Choroid plexus epithelial cell (primary cell): ENCODE data around the gene STAB1.

Experiments
- DNase-seq: peaks from one replicate; pipeline ENCODE4 v3.0.0-alpha.2; 2010; ENCODE audit warnings: low read depth
- H3K4me3 ChIP-seq: 2 replicates; pipeline ENCODE4 v1.5.1; 2011; ENCODE audit warnings: low read depth, mild to moderate bottlenecking, control low read depth, low read length, moderate library complexity
- CTCF ChIP-seq: conservative IDR thresholded peaks from 2 replicates; pipeline ENCODE4 v1.5.1; 2011; ENCODE audit warnings: low read depth, mild to moderate bottlenecking, control low read depth, inconsistent platforms, low read length, moderate library complexity

Gene STAB1

DNA sequence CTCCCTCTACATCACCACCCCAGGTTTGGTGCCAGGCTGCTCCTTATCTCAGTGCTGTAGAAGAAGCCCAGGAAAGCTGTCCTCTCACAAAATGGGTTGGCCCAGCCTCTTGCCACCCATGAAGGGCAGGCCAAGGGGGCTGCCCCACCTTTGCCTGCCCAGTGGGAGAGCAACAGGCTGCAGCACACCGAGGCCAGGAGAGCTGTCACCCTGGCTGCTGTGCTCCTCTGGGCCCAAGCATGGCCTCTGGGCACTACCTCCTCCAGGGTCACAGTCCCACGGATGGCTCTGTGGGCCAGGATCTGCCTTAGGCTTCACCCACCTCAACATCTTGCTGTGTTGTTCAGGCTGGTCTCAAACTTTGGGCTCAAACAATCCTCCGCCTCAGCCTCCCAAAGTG lies 6.4 kb upstream of the STAB1 start:
- DNase-seq, result no peak
- no peak overlapping the region for H3K4me3 ChIP-seq
- no peak for TF ChIP-seq CTCF

DNA sequence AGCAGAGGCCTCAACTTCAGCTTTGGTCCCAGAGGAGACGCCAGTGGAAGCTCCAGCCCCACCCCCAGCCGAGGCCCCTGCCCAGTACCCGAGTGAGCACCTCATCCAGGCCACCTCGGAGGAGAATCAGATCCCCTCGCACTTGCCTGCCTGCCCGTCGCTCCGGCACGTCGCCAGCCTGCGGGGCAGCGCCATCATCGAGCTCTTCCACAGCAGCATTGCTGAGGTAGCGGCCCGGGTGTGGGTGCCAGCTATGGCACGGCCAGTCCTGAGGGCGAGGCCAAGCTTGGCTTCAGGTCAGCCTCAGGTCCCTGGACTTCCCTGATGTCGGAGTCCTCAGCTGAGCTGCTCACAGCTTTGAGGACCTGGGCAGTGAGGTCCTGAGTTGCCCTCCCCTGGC lies 5.7 kb upstream of the STAB1 start:
- no peak for TF ChIP-seq CTCF
- no peak for DNase-seq
- no peak overlapping the region for H3K4me3 ChIP-seq

DNA sequence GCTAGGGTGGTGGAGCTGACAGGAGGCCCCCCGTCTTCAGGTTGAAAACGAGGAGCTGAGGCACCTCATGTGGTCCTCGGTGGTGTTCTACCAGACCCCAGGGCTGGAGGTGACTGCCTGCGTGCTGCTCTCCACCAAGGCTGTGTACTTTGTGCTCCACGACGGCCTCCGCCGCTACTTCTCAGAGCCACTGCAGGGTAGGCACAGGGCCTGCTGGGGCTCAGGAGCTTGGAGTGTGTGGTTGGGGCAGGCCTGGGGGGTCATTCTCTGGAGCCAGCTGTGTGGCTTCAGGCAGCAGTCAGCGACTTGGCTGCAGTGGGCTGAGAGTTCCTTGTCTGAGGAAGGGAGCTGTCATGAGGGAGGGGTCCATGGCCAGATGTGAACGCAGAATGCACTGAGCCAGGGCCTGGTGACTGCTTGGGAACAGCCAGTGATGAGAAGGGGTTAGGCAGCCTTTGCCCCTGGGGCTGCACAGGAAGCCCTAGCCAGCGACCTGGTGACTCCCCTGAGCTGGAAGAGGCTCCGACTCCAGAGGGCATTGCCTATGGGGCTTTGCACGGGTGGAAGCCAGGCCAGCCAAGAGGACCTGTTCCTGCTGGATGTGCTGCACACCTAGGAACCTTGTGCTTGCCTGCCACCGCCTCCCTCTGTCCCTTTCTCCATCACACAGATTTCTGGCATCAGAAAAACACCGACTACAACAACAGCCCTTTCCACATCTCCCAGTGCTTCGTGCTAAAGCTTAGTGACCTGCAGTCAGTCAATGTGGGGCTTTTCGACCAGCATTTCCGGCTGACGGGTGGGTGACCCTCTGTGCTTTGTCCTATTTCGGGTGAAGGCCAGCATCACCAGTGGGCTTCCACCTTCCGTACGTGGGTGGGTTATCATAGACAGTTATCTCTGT lies 4.9 kb upstream of the STAB1 start:
- no peak for DNase-seq
- no peak overlapping the region for H3K4me3 ChIP-seq
- no peak for TF ChIP-seq CTCF

GRCh38 chr3:52490939-52491526 lies 4.1 kb upstream of the STAB1 start:
- TF ChIP-seq CTCF, result no peak
- no peak overlapping the region for H3K4me3 ChIP-seq
- peak; percentile 84 for DNase-seq

DNA sequence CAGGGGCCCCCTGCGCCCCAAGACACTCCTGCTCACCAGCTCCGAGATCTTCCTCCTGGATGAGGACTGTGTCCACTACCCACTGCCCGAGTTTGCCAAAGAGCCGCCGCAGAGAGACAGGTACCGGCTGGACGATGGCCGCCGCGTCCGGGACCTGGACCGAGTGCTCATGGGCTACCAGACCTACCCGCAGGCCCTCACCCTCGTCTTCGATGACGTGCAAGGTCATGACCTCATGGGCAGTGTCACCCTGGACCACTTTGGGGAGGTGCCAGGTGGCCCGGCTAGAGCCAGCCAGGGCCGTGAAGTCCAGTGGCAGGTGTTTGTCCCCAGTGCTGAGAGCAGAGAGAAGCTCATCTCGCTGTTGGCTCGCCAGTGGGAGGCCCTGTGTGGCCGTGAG lies 3.1 kb upstream of the STAB1 start:
- TF ChIP-seq CTCF, result no peak
- no peak overlapping the region for H3K4me3 ChIP-seq
- no peak for DNase-seq

DNA sequence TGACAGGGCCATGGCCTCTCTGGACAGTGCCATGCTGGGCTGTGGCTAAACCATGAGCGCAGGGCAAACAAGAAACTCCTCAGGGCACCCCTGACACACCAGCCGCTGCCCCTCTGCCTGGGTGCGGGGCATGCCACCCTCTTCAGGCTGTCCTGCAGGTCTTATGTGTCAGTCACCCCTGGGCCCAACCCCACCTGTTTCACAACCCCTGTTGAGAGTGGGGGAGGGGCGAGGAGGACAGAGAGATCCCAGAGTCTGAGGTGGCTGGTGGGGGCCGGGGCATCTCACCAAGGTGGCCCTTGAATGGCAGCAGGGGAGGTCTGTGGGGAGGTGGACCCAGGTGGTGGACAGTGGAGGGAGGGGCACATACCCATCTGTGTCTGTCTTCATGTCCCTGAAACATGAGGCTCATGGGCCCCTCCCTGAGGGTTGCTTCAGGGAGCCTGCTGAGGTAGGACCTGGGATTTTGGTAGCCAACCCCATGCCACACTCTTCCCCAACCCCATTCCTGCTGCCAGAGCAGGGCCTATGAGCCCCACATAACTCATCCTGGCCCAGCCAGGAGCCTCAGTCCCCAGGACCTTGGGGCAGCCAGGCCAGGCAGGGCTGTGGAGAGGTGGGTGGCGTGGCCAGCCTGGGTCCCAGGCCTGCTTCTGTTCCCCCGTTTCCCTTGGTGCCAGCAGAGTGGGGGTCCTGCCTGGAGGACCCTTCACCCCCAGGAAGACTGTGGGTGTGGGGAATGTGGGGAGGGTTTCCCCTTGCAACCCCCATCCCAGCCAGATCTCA lies 1.7 kb upstream of the STAB1 start:
- TF ChIP-seq CTCF, result no peak
- no peak overlapping the region for H3K4me3 ChIP-seq
- DNase-seq, result no peak
